Right cardiac atrium (tissue), 5 donors: ENCODE data around the gene NECTIN3. TPM values are rescaled to one million over a fixed set of nuclear protein-coding genes. Genes with fewer than 3 reads are reported as not detected.
A peak's percentile ranks its signal among the peaks of the same experiment; 100 is the strongest.

Source experiments
- ATAC-seq, 2 donors: fragments of 200-7000 bp; cut with Tn5 transposase; one replicate each; pipeline versions ENCODE4 v1.8.0 to v1.9.1; 2020; ENCODE audit warnings: moderate library complexity in 2 of 2, mild to moderate bottlenecking in 1 of 2
- DNase-seq, 3 donors: peaks; one replicate each; pipeline ENCODE4 v3.0.0-alpha.2; 2020
- H3K27ac ChIP-seq: one replicate; pipeline ENCODE4 v1.5.1; 2013; ENCODE audit warnings: mild to moderate bottlenecking, low read length, control low read depth, moderate library complexity
- H3K27me3 ChIP-seq: one replicate; pipeline ENCODE4 v1.6.1; 2013; ENCODE audit not compliant: control insufficient read depth, insufficient read depth
- H3K4me1 ChIP-seq: one replicate; pipeline ENCODE4 v1.6.1; 2013; ENCODE audit warnings: low read length; ENCODE audit not compliant: control insufficient read depth, insufficient read depth
- H3K4me3 ChIP-seq: one replicate; pipeline ENCODE4 v1.5.1; 2013; ENCODE audit warnings: low read length, control low read depth
- H3K9me3 ChIP-seq: one replicate; pipeline ENCODE4 v1.6.1; 2013; ENCODE audit warnings: low read length; ENCODE audit not compliant: control insufficient read depth
- WGBS: extraction: QIAGEN DNeasy Blood & Tissue Kit; methylation state at CpG from one replicate; pipeline ENCODE4 v1.1.7; 2013; 5-methylcytosine and 5-hydroxymethylcytosine counted together
- intact Hi-C, 4 donors: fragments of 100-400 bp; cut with DNase I; formaldehyde crosslinking; loops; one replicate each; pipeline versions ENCODE4 v1.11.0 to v1.14.0; 2022 to 2023
- long read RNA-seq, 4 donors: library from polyadenylated mRNA; unstranded; transcript quantifications; one replicate each; pipeline ENCODE4 v2.0.0, GENCODE V29; 2020 to 2021
- polyA plus RNA-seq: library from polyadenylated mRNA; stranded (reverse); fragments of 200-250 nt; gene quantifications from one replicate; pipeline ENCODE4 v1.2.3, GENCODE V29; 2013
- total RNA-seq, 4 donors: library from RNA; stranded (reverse); fragmentation: NEBNext Ultra II Directional; extraction: Animal tissue kit (Norgen Biotek cat#: 25700); gene quantifications; one replicate each; pipeline ENCODE4 v1.2.1, GENCODE V29; 2021
- donor health status: healthy with polysubstance abuse.
- donor health status: DM: no; HTN: yes; CAD: no.
- donor health status: DM: no; HTN: no; CAD: no.
- donor health status: DM: no; HTN: yes; CAD: no; lungs with severe emphysema.
- donor health status: DM: yes; HTN: yes; CAD: no.

The NECTIN3 gene
- total RNA-seq (10 to 100 TPM; 13.3 to 16.7 (median 15.4) TPM), polyA plus RNA-seq (3.8 TPM)
- long read RNA-seq, donor 1, transcript NECTIN3-206 (6 exons, 3,664 nt), result major isoform, 8 of 11 reads
- long read RNA-seq, donor 1, partial matches to known transcripts, result 1 of 11 reads
- long read RNA-seq, donor 1, other reads (novel, unspliced or antisense), result 2 of 11 reads
- long read RNA-seq, donor 2, partial matches to known transcripts, result 0 of 3 reads
- long read RNA-seq, donor 2, other reads (novel, unspliced or antisense), result 0 of 3 reads
- long read RNA-seq, donor 3, partial matches to known transcripts, result 0 of 3 reads
- long read RNA-seq, donor 3, other reads (novel, unspliced or antisense), result 1 of 3 reads
- long read RNA-seq, donor 4, partial matches to known transcripts, result 0 of 2 reads
- long read RNA-seq, donor 4, other reads (novel, unspliced or antisense), result 1 of 2 reads

DNA sequence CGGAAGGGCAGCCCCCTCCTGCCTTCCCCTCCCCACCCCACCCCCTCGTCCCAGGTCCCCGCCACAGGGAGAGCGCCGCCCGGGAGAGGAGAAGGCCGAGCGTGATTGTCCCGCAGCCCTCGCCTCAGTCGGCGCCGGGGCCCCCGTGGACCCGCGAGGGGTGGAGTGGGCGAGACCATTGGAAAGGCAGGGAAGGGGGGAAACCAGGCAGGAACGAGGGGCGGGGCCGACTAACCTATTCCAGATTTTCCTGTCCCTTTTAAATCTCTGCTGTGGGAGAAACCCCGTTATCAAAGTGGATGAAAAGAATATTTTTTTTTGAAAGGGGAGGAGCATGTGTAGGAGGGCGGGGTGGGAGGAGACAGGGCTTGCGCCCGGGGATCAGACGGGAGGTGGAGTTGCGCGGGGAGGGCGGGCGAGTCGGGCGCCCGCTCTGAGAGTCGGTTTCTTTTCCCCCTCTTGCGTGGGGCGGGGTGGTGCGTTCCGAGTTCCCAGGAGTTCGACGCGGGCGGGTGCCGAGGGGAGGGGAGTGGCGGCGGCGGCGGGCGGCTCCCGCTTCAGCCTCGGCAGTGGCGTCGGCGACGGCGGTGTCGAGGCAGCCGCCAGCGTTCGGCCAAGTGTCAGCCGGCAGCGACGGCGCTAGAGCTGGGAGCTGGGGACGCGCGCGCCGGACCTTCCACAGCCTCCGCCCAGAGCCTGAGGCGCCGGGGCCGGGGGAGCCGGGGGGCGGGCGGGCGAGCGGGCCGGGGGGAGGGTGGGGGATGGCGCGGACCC lies at the start of gene NECTIN3:
Gene NECTIN3, plus strand, starts transcription at position 560 of the 774 bp plus-strand sequence. Its CDS starts 202 bp downstream, at position 762.
- WGBS, result under 1% methylated on average over 79 of the region's 79 CpGs
- no peaks in the 10 kb centered on the region for H3K27me3 ChIP-seq
- peak within 1 kb of the TSS; percentile 94 for H3K4me3 ChIP-seq
- H3K27ac ChIP-seq, result peak within 1 kb of the TSS; percentile 95
- no peaks in the 10 kb centered on the region for H3K9me3 ChIP-seq
- peak; percentile 95 to 98 (median 97) for DNase-seq
- intact Hi-C loops, result no loop called here
- ATAC-seq, result peak; percentile 97
- H3K4me1 ChIP-seq, result no peaks in the 10 kb centered on the region

DNA sequence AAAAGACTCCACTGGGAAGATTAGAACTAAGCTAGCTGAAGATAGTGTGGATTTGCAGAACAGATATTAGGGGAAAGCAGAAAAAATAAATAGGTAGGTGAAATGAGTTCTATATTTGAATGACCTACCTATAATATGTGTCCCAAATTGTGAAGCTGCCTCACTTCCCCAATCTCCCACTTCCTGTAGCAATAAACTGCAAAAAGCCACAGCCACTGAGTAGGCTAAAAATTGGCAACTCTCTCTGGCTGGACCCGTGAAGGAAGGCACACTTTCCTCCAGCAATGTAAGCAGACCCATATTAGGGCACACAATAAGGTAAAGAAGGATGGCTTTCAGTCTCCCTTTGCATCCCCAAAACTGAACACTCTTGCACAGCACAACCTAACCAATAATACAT lies 43.7 kb upstream of the NECTIN3 start:
- Histone ChIP-seq H3K4me3 (no peak overlapping the region), H3K27me3 (no peaks in the 10 kb centered on the region), H3K9me3 (no peaks in the 10 kb centered on the region), H3K4me1 (no peaks in the 10 kb centered on the region), H3K27ac (no peak overlapping the region)
- WGBS, result 38% methylated on average over 1 of the region's 1 CpG
- ATAC-seq (no peak), DNase-seq (no peak)
- intact Hi-C loops, result no loop called here

GRCh38 chr3:111031538-111031937 lies 40.1 kb upstream of the NECTIN3 start:
- H3K27me3 ChIP-seq, result no peaks in the 10 kb centered on the region
- 87% methylated on average over 2 of the region's 2 CpGs for WGBS
- H3K4me3 ChIP-seq, result no peak overlapping the region
- ATAC-seq (no peak), DNase-seq (no peak)
- intact Hi-C loops, result no loop called here
- no peaks in the 10 kb centered on the region for H3K4me1 ChIP-seq
- no peaks in the 10 kb centered on the region for H3K9me3 ChIP-seq
- H3K27ac ChIP-seq, result no peak overlapping the region

DNA sequence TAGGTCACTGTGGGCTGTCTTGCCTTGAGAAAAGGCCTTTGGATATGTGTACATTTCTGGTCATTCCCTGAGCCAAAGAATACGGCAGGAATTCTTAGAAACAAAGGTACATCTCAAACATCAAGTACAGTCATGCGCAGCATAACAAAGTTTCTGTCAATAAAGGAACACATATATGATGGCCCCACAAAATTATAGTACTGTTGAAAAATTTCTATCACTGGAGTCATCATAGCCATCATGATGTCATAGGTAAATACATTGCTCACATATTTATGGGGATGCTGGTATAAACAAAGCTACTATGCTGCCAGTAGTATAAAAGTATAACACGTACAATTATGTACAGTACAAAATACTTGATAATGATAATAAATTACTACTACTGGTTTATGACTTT lies 38.9 kb upstream of the NECTIN3 start:
- Histone ChIP-seq H3K4me3 (no peak overlapping the region), H3K4me1 (no peaks in the 10 kb centered on the region), H3K27me3 (no peaks in the 10 kb centered on the region), H3K27ac (no peak overlapping the region), H3K9me3 (no peaks in the 10 kb centered on the region)
- WGBS, result 89% methylated on average over 3 of the region's 3 CpGs
- DNase-seq (no peak), ATAC-seq (no peak)
- intact Hi-C loops, result no loop called here

DNA sequence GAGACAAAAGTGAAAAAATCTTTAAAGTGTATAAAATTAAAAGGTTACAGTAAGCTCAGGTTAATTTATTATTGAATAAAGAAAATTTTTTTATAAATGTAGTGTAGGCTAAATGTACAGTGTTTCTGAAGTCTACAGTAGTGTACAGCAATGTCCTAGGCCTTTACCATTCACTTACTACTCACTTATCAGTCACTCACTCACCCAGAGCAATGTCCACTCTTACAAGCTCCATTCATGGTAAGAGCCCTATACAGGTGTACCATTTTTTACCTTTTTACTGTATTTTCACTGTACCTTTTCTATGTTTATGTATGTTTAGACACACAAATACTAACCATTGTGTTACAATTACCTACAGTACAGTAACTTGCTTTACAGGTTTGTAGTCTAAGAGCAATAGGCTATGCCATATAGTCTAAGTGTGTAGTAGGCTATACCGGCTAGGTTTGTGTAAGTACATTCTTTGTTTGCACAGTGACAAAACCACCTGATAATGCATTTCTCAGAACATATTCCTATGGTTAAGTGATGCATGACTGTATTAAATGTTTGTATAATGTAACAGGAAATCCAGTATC lies 38.1 kb upstream of the NECTIN3 start:
- intact Hi-C loops, result no loop called here
- H3K4me3 ChIP-seq, result no peak overlapping the region

GRCh38 chr3:111035316-111035715 lies 36.3 kb upstream of the NECTIN3 start:
- Histone ChIP-seq H3K27me3 (no peaks in the 10 kb centered on the region), H3K4me1 (no peaks in the 10 kb centered on the region), H3K4me3 (no peak overlapping the region), H3K27ac (no peak overlapping the region), H3K9me3 (no peaks in the 10 kb centered on the region)
- 63% methylated on average over 2 of the region's 2 CpGs for WGBS
- DNase-seq (no peak), ATAC-seq (no peak)
- intact Hi-C loops, result no loop called here

More for the DNA sequence above, 38.1 kb upstream of the NECTIN3 start:
- Histone ChIP-seq H3K9me3 (no peaks in the 10 kb centered on the region), H3K27ac (no peak overlapping the region), H3K4me1 (no peaks in the 10 kb centered on the region), H3K27me3 (no peaks in the 10 kb centered on the region)
- 90% methylated on average over 1 of the region's 1 CpG for WGBS
- no peak for DNase-seq
- no peak for ATAC-seq

- no peaks in the 10 kb centered on the region for H3K9me3 ChIP-seq
- ATAC-seq (no peak), DNase-seq (no peak)
- H3K27me3 ChIP-seq, result no peaks in the 10 kb centered on the region
- intact Hi-C loops, result no loop called here
- no peaks in the 10 kb centered on the region for H3K4me1 ChIP-seq
- H3K4me3 ChIP-seq, result no peak overlapping the region
- WGBS, result 94% methylated on average over 2 of the region's 2 CpGs
- H3K27ac ChIP-seq, result no peak overlapping the region
These were observed 35.7 kb upstream of the NECTIN3 start for GRCh38 chr3:111035902-111036301.

- intact Hi-C loops, result no loop called here
- ATAC-seq, result no peak
- DNase-seq, result no peak
- H3K4me3 ChIP-seq, result no peak overlapping the region
- WGBS, result 94% methylated on average over 2 of the region's 2 CpGs
- H3K9me3 ChIP-seq, result peaks cover 2% of the 10 kb centered on the region
- H3K27ac ChIP-seq, result no peak overlapping the region
- no peaks in the 10 kb centered on the region for H3K4me1 ChIP-seq
- H3K27me3 ChIP-seq, result no peaks in the 10 kb centered on the region
These were observed 30.7 kb upstream of the NECTIN3 start for GRCh38 chr3:111040959-111041358.

GRCh38 chr3:111045564-111045963 lies 26.1 kb upstream of the NECTIN3 start:
- ATAC-seq, result no peak
- peaks cover 2% of the 10 kb centered on the region for H3K9me3 ChIP-seq
- H3K4me3 ChIP-seq, result no peak overlapping the region
- intact Hi-C loops, result no loop called here
- H3K4me1 ChIP-seq, result no peaks in the 10 kb centered on the region
- H3K27me3 ChIP-seq, result no peaks in the 10 kb centered on the region
- H3K27ac ChIP-seq, result no peak overlapping the region
- WGBS, result 84% methylated on average over 6 of the region's 6 CpGs
- DNase-seq, result no peak

GRCh38 chr3:111047042-111047441 lies 24.6 kb upstream of the NECTIN3 start:
- peaks cover 2% of the 10 kb centered on the region for H3K9me3 ChIP-seq
- ATAC-seq (no peak), DNase-seq (no peak)
- no peak overlapping the region for H3K27ac ChIP-seq
- H3K4me3 ChIP-seq, result no peak overlapping the region
- no peaks in the 10 kb centered on the region for H3K4me1 ChIP-seq
- H3K27me3 ChIP-seq, result no peaks in the 10 kb centered on the region
- intact Hi-C loops, result no loop called here

GRCh38 chr3:111047812-111048435 lies 23.7 kb upstream of the NECTIN3 start:
- intact Hi-C loops, result no loop called here

More at GRCh38 chr3:111047812-111048435, 23.7 kb upstream of the NECTIN3 start:
- ATAC-seq (no peak), DNase-seq (no peak)
- Histone ChIP-seq H3K4me1 (no peaks in the 10 kb centered on the region), H3K27me3 (no peaks in the 10 kb centered on the region), H3K27ac (no peak overlapping the region), H3K9me3 (no peaks in the 10 kb centered on the region), H3K4me3 (no peak overlapping the region)
- 76% methylated on average over 1 of the region's 1 CpG for WGBS
